ENCODE data around the gene TNFRSF8. TPM values are rescaled to one million over a fixed set of nuclear protein-coding genes. Genes with fewer than 3 reads are reported as not detected.

The TNFRSF8 gene
- total RNA-seq, 1 experiment from 2014 or later, result 2.9 TPM

DNA sequence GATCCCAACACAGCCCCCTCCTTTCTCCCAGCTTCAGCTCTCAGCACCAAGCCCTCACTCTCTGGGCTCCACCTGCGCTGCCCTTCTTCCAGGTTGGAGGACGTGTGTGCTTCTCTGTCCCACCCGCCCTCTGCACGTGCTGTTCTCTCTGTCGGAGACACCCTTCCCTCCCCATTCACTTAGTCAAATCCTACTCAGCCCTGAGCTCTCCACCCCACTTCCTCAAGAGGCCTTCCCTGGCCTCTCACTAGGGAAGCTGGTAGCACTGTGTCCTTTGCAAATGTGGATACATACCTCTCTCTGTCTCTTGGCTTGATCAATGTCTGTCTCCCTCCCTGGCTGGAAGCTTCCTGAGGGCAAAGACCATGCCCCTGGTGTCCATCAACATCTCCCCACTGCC lies 43.0 kb downstream of the TNFRSF8 start:
- no peaks in the 10 kb centered on the region for H3K79me1 ChIP-seq (ENCODE audit: insufficient read depth, low read depth, low read length, poor library complexity, severe bottlenecking)
- no peak overlapping the region for H2BK12ac ChIP-seq (ENCODE audit: insufficient read length, low read depth, low read length)
- H4K20me1 ChIP-seq (ENCODE audit: control insufficient read depth, insufficient read depth, insufficient read length), result no peaks in the 10 kb centered on the region
- H3K18ac ChIP-seq (ENCODE audit: insufficient read length, low read depth, low read length), result no peak overlapping the region
- H3K4me1 ChIP-seq (ENCODE audit: insufficient read depth, low read length), result no peaks in the 10 kb centered on the region
- H2AK5ac ChIP-seq (ENCODE audit: insufficient read length, low read length), result no peak overlapping the region
- H3K79me2 ChIP-seq (ENCODE audit: insufficient read depth, low read length), result no peaks in the 10 kb centered on the region; the same call in 1 of the 2 replicates
- Mint-ChIP-seq H3K4me1 (no peaks in the 10 kb centered on the region; a peak in 2 of 4 replicates), H3K27me3 (ENCODE audit: low read depth) (no peaks in the 10 kb centered on the region; the same call in 1 of the 2 replicates), H3K27ac (peak overlapping the region in 2 of 3 experiments; percentile 23 to 62; a peak in 2 of 7 replicates), H3K36me3 (ENCODE audit: insufficient read depth in 1 of 3, low read depth in 3 of 3) (peaks cover 0 to 6% (median 2%) of the 10 kb centered on the region in 3 experiments; a peak in 3 of 7 replicates), H3K9me3 (no peaks in the 10 kb centered on the region), H3K4me3 (no peak overlapping the region)
- H3K4me2 ChIP-seq (ENCODE audit: insufficient read depth, insufficient read length, low read length), result no peak overlapping the region
- H2BK5ac ChIP-seq (ENCODE audit: insufficient read length, low read length), result no peak overlapping the region
- H3T11ph ChIP-seq (ENCODE audit: low read length), result no peak overlapping the region
- H2BK120ac ChIP-seq (ENCODE audit: low read depth, low read length, poor library complexity, severe bottlenecking), result no peak overlapping the region
- no peak overlapping the region for H2BK15ac ChIP-seq (ENCODE audit: low read depth, low read length)
- H4K8ac ChIP-seq (replicated peaks; ENCODE audit: insufficient read length, low read depth, low read length), result no peak overlapping the region
- H2BK20ac ChIP-seq (ENCODE audit: low read depth, low read length, poor library complexity, severe bottlenecking), result no peak overlapping the region
- no peaks in the 10 kb centered on the region for H3K27me3 ChIP-seq (ENCODE audit: insufficient read depth, low read length)
- TF ChIP-seq, protein P1, sequence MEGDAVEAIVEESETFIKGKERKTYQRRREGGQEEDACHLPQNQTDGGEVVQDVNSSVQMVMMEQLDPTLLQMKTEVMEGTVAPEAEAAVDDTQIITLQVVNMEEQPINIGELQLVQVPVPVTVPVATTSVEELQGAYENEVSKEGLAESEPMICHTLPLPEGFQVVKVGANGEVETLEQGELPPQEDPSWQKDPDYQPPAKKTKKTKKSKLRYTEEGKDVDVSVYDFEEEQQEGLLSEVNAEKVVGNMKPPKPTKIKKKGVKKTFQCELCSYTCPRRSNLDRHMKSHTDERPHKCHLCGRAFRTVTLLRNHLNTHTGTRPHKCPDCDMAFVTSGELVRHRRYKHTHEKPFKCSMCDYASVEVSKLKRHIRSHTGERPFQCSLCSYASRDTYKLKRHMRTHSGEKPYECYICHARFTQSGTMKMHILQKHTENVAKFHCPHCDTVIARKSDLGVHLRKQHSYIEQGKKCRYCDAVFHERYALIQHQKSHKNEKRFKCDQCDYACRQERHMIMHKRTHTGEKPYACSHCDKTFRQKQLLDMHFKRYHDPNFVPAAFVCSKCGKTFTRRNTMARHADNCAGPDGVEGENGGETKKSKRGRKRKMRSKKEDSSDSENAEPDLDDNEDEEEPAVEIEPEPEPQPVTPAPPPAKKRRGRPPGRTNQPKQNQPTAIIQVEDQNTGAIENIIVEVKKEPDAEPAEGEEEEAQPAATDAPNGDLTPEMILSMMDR (conservative IDR thresholded peaks at IDR 0.05), result no peak
- no peak overlapping the region for H3K9ac ChIP-seq (ENCODE audit: extremely low read depth, insufficient read length, low read length)
- no peaks in the 10 kb centered on the region for H3K9me3 ChIP-seq (ENCODE audit: control insufficient read depth, low read depth, low read length)
- no CpG with 5 or more reads among the region's 5 CpGs for WGBS (ENCODE audit: extremely low coverage, insufficient read length, low lambda C conversion rate)
- H4K91ac ChIP-seq (ENCODE audit: insufficient read length, low read depth, low read length), result no peak overlapping the region
- no peak overlapping the region for H3K14ac ChIP-seq (ENCODE audit: insufficient read depth, low read length)
- DNase-seq, result no peak
- H3K23me2 ChIP-seq (ENCODE audit: insufficient read length, low read depth, low read length, poor library complexity, severe bottlenecking), result no peaks in the 10 kb centered on the region
- H3K23ac ChIP-seq (ENCODE audit: insufficient read length, low read depth, low read length), result no peak overlapping the region
- no peak overlapping the region for H3K56ac ChIP-seq (ENCODE audit: insufficient read length, low read depth, low read length)
- no peak overlapping the region for H2AFZ ChIP-seq (ENCODE audit: low read length)
- no peak overlapping the region for H3K27ac ChIP-seq (ENCODE audit: insufficient read length, low read depth, low read length)
- no peak overlapping the region for H4K5ac ChIP-seq (ENCODE audit: insufficient read length, low read depth, low read length)
- no peak overlapping the region for H3K4ac ChIP-seq (ENCODE audit: low read depth, low read length)
